Esophagus muscularis mucosa (tissue), 3 donors: ENCODE data around the gene CLBA1.

Source experiments
- CTCF ChIP-seq, 3 experiments: fragments of 200-600 bp in 2 of 3; fragments of 450-650 bp in 1 of 3; sonication (generic) in 2 of 3; IDR thresholded peaks; one replicate each; pipeline ENCODE4 v1.5.1; 2017 to 2019; ENCODE audit warnings: antibody characterized with exemption in 3 of 3, mild to moderate bottlenecking in 2 of 3, moderate library complexity in 1 of 3
- POLR2A ChIP-seq: fragments of 450-650 bp; IDR thresholded peaks from one replicate; pipeline ENCODE4 v1.6.1; 2017; ENCODE audit warnings: antibody characterized with exemption, moderate library complexity, mild to moderate bottlenecking, low read depth

GRCh38 chr14:105041841-105042765 is 56.5 kb downstream of the CLBA1 start:
- TF ChIP-seq CTCF (IDR thresholded peaks at IDR 0.05) = no peak
- no peak for TF ChIP-seq POLR2A
